ENCODE data around the gene NUDT3.
A peak's percentile ranks its signal among the peaks of the same experiment; 100 is the strongest.
"Not testable (repeated sequence)": the region's sequence is repeated elsewhere in the genome, so short reads cannot be mapped to it uniquely, and the experiment has no call there.

Gene NUDT3

GRCh38 chr6:34247481-34248197 is 144.8 kb downstream of the NUDT3 start:
- DNase-seq, result no peak

- no peak for DNase-seq
Measured at GRCh38 chr6:34246563-34247391, 145.7 kb downstream of the NUDT3 start.

- DNase-seq, result no peak
Measured at GRCh38 chr6:34246249-34246562, 146.3 kb downstream of the NUDT3 start.

GRCh38 chr6:34245761-34246140 is 146.7 kb downstream of the NUDT3 start:
- not testable (repeated sequence) for DNase-seq

- DNase-seq, result not testable (repeated sequence)
Measured at GRCh38 chr6:34245032-34245760, 147.3 kb downstream of the NUDT3 start.

- no peak for DNase-seq
Measured at GRCh38 chr6:34243901-34244884, 148.3 kb downstream of the NUDT3 start.

GRCh38 chr6:34243131-34243771 is 149.2 kb downstream of the NUDT3 start:
- DNase-seq, result peak; percentile 28

- DNase-seq, result peak; percentile 0
Measured at GRCh38 chr6:34242252-34243130, 150.0 kb downstream of the NUDT3 start.

GRCh38 chr6:34241351-34242215 is 150.9 kb downstream of the NUDT3 start:
- DNase-seq, result peak; percentile 15

GRCh38 chr6:34240329-34241248 is 151.9 kb downstream of the NUDT3 start:
- peak; percentile 26 for DNase-seq

- no peak for DNase-seq
Measured at GRCh38 chr6:34239893-34240292, 152.6 kb downstream of the NUDT3 start.

GRCh38 chr6:34239500-34239825 is 153.0 kb downstream of the NUDT3 start:
- no peak for DNase-seq

- no peak for DNase-seq
Measured at GRCh38 chr6:34238585-34239499, 153.6 kb downstream of the NUDT3 start.

GRCh38 chr6:34237722-34238584 is 154.5 kb downstream of the NUDT3 start:
- DNase-seq, result peak; percentile 76

GRCh38 chr6:34237316-34237721 is 155.2 kb downstream of the NUDT3 start:
- DNase-seq, result no peak

- peak; percentile 87 for DNase-seq
Measured at GRCh38 chr6:34236443-34237315, 155.8 kb downstream of the NUDT3 start, which contains the start of gene HMGA1. TSS of gene HMGA1 (plus strand) at chr6:34236873. CDS start at chr6:34240781, 3,908 bp downstream.

All from activated CD4-positive, CD25-positive, alpha-beta regulatory T cell treated with anti-CD3 and anti-CD28 coated beads, Interleukin-2, amount 50 U/mL, for 72 hours (primary cell).